ENCODE data around the gene SORCS2.

Gene SORCS2

DNA sequence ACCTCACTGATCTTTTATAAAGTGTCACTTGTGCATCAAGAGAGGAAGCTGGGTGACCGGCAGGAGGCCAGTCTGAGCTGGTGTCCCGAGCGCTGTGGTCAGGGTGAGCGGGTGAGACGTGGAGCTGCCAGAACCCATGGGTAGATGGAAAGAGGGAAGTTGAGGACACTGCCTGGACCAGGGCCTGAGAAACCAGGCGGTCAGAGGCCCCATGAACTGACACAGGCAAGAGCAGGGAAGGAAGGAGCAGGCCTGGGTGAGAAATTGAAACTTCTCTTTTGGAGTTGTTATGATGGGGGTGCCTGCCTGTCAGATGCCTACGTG lies 554.7 kb downstream of the SORCS2 start:
- DNase-seq: no peak

DNA sequence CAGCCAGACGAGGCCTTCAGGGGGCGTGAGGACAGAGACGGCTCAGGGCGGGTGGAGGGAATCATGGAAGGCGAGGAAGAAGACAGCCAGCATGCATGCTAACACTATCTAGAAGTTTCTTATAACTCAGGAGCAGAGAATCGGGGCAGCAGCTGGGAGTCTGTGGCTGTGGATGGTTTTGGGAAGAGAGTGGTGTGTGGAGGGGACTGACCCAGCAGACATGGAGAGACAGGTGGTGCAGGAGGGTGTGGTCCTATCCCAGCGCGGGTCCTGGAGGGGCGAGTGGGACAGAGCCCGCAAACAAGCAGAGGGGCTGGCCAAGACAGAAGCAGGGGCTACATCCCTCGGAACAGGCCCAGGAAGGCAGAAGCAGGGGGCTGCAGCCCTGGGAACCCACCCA lies 555.2 kb downstream of the SORCS2 start:
- DNase-seq: no peak

DNA sequence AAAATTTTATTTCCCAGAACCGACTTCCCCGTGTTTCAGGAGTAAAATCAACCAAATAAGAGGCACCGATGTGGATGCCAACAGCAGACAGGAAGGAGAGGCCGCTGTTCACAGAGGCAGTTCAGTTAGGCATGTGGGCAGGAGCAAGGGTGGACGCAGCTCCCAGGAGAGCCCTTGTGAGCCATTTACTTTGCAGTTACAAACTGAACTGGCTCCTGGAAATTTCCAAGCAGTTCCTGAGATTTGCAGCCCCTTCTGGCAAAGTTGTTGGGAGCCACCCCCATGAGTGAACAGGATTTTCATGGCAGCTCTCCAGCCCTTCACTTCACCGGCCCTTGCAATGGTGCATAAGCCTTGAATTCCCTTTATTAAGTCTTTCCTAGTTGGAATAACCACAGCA lies 558.2 kb downstream of the SORCS2 start:
- DNase-seq: no peak

DNA sequence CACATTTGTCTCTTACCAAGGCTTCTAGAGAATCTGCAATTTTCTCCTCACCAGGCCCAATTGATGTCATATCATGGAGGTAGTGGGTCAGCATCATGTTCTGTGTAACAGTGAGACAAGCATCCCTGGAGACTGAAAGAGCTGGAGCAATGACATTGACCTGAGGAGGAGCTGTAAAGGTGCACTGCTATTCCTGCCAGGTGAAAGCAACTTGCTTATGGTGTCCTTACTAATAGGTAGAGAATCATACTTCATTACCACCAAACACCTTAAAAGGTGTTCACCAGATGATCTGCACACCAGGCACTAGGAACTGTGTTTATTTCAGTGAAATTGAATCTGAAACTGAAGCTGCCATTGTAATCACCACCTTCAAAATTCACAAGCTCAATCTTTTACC lies 558.6 kb downstream of the SORCS2 start:
- DNase-seq: no peak

DNA sequence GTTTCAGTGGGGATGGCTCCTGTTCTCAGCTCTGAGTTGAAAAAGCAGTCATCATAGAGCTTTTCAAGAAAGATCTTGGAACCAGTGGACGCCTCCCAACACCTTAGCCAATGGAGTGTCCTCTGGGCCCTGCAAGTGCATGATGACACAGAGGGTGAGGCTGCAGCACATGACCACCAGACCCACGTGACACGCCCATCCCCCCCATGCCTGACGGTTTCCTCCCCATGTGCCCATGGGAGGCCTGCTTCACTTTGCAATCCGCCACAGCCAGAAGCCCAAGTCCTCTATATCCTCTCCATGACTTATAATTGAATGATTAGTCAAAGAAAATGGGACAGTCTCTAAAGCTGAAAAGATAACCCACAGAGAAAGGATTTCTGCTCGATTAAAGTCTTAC lies 560.3 kb downstream of the SORCS2 start:
- no peak for DNase-seq

DNA sequence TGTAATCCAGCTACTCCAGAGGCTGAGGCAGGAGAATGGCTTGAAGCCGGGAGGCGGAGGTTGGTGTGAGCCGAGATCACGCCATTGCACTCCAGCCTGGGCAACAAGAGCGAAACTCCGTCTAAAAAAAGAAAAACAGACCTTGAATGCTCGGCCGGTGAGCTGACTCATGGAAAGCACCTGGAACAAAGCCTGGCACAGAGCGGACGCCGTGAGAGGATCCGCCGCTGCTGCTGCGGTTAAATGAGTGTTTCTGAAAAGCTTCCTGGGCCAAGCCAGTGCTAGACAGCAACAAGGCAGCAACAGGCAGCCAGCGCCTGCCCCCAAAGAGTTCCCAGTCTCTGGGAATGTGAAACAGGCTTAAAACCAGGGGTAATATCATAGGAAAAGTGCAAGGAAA lies 560.9 kb downstream of the SORCS2 start:
- no peak for DNase-seq

DNA sequence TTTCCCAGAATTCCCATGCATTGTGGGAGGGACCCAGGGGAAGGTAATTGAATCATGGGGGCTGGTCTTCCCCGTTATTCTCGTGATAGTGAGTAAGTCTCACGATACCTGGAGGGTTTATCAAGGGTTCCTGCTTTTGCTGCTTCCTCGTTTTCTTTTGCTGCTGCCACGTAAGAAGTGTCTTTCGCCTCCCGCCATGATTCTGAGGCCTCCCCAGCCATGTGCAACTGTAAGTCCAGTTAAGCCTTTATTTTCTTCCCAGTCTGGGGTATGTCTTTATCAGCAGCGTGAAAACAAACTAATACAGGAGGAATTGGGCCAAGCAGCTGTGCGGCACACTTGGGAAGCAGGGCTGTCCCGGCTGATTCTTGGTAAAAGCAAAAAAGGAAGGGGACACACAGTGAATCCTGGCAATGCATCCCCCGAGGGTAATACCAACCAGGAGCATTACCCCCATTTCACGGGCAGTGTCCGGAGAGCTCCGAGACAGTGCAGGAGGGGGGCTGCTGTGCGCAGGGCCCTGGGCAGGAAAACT lies 561.7 kb downstream of the SORCS2 start:
- DNase-seq: no peak

DNA sequence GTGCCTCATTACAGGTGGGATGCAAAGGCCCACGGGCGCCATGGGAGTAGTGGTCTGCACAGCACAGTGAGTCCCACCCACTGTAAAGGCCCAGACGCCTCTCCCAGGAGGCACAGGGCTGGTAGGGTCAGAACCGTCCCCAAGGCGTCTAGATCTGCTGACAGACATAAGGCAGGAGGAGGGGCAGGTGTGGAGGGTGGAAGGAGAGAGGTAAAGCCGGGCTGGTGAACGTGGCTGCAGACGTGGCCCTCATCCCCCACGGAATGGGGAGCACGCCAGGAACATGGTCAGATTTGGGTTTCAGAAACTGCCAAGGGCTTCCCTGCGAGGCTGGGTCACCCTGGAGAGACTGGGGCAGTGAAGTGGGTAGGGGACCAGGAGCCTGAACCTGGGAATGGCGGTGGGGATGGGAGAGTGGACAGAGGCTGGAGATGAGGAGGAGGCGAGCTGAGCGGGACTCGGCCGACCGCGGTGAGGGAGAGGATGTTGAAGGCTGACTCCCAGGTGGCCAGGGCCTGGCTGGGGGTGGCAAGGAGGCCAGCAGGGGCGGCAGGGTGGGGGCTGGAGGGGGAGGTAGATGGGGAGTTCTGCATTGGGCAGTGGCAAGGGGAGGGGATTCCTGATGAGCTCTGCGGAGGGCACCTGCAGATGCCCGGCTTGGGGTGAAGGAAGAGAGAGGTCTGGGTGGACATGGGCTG lies 562.4 kb downstream of the SORCS2 start:
- DNase-seq: no peak

DNA sequence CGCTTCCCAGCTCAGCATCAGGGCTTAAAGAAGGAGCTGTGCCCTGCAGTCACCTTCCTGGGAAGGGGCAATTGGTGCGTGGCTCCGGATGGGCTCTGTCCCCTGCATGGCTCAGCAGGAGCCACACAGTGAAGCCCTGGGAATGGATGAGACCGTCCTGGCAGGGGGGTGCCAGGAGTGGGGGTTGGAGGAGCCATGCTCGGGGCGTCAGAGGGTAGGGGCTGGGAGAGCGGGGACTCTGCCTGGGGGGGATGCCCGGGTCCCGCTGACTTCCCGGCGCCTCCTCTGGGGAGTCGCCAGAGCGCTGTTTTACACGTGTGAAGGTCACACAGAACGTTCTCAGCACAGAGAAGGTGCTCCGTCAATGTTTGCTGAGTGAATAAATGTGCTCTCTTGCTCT lies 563.2 kb downstream of the SORCS2 start:
- DNase-seq: no peak

DNA sequence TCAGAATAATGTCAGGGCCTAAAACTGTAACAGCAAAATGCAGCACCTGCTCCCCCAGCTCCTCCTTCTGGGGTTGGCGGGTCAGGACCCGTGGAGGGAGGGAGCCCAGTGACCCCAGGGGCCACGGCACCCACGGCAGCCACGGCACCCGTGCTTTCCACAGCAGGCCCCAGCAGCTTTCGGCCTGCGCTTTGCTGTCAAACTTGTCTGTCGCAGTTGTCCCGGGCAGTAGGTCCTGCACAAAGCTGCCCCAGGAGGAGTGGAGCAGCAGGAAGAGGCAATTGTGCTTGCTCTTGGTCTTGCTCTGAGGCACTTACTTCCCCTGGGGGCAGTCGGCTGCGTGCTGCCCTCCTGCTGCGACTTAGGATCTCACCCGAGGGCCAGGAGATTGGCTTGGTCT lies 563.7 kb downstream of the SORCS2 start:
- no peak for DNase-seq

DNA sequence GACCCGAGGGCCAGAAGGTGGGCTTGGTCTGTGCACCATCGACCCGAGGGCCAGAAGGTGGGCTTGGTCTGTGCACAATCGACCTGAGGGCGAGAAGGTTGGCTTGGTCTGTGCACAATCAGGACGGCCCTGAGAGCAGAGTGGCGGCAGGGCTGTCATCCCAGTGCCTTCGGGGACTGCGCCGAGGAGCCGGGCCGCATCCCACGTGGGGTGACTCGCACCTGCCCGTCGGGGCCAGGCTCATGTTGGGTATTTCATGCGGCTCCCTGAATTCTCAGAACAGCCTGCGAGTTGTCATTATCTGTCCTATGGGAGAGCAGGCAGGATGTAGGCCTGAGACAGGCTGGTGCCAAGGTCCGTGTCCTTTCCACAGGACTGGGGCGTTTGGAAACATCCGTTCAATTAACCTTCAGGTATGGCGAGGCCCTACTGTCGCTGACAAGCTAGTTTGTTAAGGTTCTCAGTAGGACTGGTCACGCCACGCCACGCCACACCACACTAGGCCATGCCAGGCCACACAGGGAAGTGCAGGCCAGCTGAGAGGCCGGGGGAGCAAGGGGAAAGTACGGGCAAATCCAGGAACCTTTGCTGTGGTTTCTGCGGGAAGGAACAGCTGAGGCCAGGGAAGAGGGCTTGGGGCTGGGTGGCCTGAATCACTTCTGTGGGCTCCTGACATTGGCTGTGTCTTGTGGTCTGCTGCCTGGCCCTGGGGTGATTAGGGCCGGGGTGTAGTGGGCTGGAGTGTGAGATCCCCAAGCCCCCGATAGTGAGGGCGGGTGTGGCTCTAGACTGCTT lies 564.4 kb downstream of the SORCS2 start:
- no peak for DNase-seq

DNA sequence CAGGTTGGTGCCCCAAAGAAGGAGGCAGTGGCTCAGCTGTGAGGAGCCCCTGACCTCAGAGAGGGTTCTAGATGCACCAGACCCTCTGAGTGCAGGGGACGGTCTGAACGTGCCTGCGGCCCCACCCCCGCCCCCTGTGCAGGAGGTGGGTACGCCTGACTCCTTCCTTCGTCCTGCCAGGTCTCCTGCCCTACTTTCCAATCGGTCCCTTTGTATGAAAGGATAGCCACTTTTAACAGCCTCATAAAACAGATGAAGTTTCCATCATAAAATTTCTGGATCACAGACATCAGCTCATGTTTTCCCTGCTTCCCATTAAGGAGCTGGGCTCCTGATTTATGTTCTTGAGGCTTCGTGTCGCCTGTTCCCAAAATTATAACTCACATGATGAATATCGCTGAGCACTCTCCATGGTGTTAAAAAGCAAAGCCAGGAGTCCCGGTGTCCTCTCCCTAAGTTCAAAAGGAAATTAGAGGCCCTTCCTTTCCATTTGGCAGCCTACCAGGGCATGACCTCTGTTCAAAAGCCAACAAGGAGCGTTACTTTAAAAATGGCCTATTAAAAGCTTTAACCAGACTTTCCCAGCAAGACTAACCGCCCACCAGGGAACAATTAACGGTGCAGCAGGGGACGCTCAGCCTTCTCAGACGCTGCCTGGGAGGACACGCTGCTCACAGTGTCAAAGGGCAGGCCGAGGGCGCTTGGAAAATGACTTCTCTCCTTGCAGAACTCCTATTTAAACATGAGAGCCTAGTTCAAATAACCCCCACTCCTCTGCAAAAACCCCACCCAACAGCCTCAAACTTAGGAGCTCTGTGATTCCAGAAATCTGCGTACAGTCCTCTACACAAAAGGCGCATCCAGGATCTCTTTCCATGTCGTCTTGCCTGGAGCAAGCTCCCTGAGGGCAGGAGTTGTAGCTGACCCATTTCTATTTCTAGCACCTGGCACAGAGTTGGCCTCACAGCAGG lies 565.4 kb downstream of the SORCS2 start:
- DNase-seq: no peak

DNA sequence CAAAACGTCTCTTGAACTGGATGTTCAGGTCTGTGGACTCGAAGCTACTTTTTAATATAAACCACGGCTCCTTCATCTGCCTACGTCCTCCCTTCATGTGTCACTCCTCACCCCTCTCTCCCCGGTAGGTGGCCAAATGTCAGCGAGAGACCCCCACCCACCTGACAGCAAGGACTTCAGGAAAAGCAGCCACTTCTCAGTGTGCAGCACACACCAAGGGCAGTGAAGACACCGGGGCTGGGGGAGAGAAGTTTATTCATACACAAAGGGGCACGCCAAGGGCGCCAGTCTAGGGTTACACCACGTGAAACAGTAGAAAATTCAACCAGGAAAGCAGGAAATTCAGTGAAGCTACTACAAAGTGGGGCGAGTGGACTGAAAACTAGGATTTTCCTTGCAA lies 566.1 kb downstream of the SORCS2 start:
- DNase-seq: no peak

DNA sequence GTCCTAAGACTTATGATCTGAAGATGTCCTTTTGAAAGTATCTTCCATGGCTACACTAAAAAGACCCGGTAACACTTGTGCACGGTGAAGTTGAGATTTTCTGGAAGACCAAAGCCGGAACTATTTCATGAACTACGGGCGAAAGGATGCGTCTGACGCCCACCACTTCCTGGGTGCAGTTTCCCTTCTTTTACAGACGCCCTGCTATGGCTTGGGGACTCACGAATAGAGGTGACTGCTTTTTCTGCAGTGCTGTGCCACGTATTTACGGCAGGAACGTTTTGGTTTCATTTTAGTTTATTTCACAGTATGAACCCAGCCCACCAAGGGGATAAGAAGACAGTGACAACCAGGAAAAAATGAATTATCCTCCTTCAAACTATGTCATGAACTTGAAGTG lies 566.9 kb downstream of the SORCS2 start:
- DNase-seq: no peak

DNA sequence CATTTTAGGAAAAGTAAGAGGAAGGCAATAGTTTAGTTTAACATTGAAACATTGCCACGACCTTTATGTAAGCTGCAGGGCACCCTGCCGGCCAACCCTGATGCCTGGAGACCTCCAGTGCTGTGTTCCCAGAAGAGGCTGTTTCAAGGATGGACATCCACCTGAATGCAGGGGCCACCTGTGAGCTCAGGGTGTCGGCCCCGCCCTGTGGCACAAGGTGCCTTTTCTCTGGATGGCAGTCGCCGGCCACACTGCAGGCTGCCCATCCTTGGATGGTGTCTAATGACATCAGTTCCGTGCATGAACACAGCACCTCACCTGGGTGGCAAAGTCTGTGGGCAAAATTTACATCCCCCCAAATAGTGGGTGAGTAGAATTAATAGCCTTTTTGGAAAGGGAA lies 567.3 kb downstream of the SORCS2 start:
- DNase-seq: no peak

DNA sequence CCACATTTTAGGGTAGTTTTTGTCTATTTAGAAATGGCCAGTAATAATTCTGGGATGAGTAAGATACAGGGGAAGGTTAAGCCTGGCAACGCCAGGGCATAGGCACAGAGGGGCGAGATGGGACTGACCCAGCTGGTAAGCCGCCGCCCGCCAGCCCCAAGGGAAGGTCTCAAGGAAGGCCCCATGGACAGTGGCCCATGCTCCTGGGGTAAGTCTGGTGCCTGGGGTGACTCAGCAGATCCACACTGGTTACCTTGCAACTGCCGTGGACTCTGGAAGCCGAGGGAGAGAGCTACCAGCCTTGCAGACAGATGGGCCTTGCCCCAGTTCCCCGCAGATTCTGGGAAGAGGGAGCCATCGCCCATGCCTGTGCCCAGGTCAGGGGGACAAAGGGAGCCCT lies 567.9 kb downstream of the SORCS2 start:
- DNase-seq: no peak

DNA sequence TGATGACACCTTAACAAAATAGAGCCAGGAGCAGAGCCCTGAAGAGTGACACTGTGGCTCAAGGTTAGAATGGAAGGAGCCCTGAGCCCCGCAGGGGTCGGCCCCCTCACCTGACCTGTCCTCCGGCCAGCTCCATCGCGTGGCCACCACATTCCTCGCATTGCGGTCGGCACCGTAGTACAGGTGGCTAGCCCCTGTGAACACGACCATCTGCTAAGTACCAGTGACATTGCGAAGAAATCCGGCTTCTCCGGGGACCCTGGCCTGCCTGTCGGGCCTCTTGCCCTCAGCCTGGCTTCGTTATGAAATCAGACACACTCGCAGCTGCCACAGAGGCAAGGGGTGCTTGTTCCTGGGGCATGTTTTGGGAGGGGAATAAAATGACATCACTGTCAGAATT lies 568.4 kb downstream of the SORCS2 start:
- no peak for DNase-seq

DNA sequence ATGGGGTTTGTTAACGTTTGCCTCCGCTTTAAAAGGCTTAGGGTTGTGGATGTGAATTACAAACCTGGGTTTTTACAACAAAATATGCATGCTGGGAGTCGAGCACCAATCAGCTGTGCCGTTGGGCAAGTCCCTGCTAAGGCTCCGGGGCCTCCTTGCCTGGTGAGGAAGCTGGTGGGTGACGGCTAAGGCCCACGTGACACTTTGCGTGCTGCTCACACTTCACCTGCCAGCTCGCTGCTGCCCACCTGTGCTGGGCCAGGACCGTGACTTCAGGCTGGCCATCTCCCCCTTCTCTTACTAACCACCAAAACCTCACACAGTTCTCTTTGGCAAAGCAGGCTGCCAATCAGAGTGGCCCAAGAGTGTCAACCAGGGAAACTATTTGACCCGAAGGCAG lies 569.0 kb downstream of the SORCS2 start:
- no peak for DNase-seq

DNA sequence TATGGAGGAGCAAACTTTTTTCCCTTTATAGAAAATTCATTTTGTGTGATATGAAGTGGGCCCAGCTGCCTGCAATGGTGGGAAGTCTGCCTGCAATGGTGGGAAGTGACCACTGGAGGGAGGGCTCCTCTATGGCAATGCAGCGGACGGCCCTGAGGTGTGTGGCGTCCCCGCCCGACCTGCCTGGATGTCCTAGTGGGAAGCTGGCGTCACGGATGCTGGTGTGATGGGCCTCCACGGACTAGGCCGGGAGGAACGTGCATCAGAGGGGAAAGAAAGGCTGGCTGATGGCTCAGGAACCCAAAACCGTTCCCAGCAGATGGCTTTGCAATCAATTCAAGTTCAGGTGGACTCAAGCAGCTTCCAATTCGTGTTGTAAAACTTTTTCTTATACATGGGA lies 569.4 kb downstream of the SORCS2 start:
- DNase-seq: no peak

DNA sequence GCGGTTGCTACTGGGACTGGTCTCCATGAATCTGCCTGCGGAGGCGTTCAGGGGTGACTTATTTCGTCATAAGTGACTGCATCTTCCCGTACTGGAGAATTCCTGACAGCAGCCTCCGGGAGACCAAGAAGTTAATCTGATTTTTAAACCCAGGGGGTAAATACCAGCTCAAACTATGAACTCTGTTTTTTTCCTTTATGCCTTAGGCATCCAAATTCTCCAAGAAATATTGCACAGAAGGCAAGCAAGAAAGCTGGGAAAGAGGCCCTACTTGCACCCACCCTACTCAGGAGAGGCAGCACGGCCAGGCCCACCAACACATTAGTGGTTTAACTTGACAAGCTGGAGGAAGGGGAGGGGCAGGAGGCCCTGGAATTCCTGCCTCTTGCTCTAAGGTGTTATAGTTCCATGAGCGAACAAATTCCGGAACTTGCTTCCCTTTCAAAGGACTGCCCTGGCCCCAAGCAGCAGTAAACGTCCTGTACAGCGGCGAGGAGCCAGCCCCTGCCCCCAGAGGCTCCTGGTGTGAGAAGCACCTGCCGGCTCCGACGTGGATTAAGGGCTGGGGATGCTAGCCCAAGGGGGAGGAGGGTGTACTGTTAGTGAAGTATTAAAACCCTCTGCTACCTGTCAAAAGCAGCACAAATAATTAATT lies 570.2 kb downstream of the SORCS2 start:
- no peak for DNase-seq

DNA sequence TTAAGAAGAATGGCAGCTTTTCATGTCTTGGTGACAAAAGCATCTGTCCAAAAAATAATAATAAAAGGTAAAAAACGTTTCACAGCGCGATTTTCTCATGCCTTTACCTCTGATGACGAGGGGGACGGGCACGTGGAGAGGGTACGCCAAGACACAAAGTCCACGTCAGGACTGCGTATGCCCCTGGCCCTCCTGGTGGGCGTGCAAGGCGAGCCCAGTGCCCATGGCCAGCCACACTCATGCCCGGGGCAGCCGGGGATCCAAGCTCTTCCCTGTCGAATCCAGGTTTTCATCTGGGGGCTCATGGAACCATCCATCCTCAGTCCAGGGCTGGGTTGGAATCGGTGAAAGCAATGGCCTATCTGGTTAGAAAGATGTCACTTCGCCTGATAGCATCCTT lies 570.8 kb downstream of the SORCS2 start:
- no peak for DNase-seq

DNA sequence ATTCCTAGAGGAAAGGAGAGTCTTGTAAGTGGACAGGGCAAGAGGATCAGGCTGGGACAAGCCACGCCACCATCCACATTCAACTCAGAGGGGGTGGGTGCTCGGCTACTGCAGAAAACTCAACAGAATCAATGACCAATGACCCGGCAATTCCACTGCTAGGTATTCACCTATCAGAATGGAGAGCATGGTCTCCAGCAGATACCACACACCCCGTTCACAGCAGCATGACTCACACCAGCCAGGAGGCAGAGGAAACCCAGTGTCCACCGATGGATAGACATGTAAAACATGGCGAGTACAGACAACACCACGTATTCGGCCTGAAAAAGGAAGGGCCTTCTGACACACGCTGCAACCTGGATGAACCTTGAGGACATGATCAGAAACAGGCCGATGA lies 571.5 kb downstream of the SORCS2 start:
- DNase-seq: no peak

DNA sequence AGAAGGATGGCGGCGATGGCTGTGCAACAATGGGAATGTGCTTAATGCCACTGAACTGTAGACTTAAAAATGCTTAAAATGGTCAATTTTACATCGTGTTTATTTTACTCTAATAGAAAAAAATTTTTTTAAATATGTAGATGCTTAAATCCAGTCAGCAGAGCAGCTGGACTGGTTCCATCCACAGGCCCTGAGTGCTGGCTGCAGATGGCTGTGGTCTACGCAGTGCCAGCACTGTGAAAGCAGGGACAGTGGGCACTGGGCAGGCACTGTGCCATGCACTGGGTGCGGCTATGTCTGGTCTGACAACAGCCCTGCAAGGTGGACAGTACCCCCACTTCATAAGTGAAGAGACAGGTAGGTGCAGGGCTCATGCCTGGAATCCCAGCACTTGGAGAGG lies 572.1 kb downstream of the SORCS2 start:
- no peak for DNase-seq
